GM18498 (cell line): ENCODE results near the gene ZNF735.
"Not testable (repeated sequence)": the region's sequence is repeated elsewhere in the genome, so short reads cannot be mapped to it uniquely, and the experiment has no call there.

ENCODE experiments used
- ATAC-seq: cut with Tn5 transposase; IDR thresholded peaks from one replicate; pipeline ENCODE4 v1.9.1; 2021; ENCODE audit warnings: mild to moderate bottlenecking, moderate library complexity; ENCODE audit not compliant: unreplicated experiment

ZNF735 gene

DNA sequence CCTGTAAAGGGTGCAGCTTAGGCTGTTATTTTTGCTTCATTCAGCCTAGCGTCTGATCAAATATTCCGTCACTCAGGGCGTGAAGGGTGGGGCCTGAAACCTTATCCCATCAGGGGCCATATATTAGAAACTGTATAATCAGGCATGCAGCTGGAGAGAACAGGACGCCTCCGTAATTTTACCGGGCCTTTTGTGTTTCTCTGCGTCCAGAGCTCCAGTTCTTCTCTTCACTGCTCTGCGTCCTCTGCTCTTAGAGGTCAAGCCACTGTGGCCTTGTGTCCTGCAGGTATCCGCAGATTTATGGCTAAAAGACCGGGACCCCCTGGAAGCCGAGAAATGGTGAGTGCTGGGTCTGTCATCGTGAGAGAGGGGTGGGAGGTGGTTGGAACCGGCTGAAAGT, at the start of gene ZNF735:
Gene ZNF735, plus strand, starts transcription at position 301 of the 400 bp plus-strand sequence. Its CDS starts 0 bp downstream, at position 301.
- no peak for ATAC-seq

DNA sequence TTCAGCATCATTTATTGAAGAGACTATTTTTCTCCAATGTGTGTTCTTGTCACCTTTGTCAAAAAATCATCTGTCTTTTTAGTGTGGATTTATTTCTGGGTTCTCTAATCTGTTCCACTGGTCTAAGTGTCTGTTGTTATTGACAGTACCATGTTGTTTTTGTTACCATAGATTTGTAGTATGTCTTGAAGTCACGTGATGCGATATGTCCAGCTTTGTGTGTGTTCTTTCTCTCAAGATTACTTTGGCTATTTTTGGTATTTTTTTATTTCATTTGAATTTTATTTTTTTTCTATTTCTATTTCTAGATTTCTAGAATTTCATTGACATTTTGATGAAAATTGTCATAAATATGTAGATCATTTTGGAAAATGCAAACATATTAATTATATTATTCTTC, 36.0 kb upstream of the ZNF735 start:
- not testable (repeated sequence) for ATAC-seq

DNA sequence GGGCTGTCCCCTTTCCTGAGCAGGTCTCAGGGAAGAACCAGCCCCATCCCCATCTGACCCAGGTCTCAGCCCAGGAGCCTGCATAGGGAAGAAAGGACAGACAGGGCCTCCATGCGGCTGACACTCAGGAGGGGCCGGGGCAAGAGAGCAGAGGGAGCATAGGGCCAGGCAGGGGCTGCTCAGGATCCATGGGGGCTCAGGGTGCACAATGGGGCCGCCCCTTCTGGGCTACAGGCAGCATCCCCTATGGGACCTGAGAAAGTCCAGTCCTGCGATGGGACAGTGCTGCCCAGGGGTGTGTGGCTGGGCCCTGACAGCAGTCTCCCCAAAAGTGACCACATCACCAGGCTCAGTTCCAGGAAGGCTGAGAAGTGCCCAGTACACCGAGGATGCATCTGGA, 32.7 kb upstream of the ZNF735 start:
- no peak for ATAC-seq

- ATAC-seq, result no peak
Measured at GRCh38 chr7:64174941-64175340, 32.1 kb upstream of the ZNF735 start.

DNA sequence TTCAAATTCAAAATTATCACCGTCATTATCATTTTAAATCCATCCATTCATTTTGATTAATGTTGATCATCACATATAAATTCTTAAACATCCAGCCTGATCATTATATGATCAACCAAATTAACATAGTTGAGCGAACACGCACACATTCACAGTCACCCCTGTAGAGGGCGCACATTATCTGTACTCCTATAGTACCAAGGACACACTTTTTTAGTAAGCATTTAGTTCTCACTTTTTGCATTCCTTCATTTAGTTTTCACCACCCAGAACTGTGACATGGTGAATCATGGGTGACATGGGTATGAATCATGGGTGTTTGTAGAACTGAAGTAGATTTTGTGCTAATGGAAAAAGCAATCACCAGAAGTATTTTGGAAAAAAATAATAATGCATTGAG, 26.0 kb upstream of the ZNF735 start:
- ATAC-seq, result no peak

DNA sequence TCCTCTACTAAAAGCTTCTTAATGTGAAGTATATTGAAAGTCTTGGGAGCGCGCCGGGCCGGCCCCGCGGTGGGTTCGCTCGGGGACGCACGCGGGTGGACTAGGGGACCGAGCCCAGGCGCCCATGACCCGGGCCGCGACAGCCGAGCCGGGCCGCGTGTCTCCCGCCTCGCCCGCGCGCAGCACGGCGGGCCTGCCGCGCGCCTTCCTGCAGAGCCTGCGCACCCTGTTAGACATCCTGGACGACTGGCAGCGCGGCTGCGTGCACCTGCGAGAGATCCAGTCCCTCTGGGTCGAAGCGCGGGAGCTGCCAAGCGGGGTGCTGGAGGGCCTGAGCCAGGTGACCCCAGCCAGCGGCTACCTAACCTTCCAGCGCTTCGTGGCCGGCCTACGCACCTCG, 25.4 kb upstream of the ZNF735 start:
- no peak for ATAC-seq

DNA sequence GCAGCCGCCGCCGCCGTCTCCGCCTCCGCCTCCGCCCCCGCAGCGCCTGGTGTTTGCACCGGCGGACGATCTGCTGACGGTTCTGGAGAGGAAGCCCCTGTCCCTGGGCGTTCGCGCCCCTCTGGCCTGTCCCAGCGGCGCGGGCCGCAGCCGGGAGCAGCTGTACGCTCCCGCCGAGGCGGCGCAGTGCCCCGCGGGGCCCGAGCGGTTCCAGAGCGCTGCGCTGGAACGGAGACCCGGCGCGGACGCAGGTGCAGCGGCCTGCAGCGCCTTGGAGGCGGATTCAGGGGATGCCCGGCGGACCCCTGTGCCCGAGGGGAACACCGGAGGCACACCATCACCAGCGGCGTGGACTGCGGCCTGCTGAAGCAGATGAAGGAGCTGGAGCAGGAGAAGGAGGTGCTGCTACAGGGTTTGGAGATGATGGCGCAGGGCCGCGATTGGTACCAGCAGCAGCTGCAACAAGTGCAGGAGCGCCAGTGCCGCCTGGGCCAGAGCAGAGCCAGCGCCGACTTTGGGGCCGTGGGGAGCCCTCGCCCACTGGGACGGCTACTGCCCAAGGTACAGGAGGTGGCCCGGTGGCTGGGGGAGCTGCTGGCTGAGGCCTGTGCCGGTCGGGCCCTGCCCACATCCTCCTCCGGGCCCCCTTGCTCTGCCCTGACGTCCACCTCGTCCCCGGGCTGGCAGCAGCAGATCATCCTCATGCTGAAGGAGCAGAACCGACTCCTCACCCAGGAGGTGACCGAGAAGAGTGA, 24.8 kb upstream of the ZNF735 start:
- ATAC-seq, result no peak

DNA sequence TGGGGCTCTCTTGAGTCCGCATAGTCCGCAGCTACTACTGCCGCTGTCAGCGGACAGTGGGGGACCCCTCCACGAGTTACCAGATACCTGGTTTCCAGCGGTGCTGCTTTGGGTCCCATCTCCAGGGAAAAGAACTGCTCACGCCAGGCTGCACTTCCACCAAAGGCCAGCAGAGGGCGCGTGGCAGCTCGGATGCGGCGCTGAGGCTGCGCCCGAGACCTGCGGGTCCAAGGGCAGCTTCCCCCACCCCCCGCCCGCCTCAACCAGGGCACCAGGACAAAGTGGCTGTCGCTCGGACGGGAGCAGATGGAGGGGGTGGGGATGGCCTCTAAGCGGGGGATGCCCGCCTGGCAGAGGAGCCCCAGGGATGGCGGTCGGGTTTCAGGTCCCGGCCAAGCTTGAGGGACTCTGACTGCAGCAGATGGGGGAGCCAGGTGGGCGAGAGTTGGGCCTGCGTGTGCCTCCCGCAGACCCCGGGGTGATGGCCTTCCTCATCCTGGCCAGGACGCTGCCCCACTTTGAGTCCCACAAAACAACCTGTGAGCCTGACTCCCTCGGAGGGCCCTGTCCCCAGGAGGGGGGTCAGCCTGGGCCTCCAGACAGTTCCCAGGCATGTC, 23.8 kb upstream of the ZNF735 start:
- no peak for ATAC-seq

- no peak for ATAC-seq
Measured at GRCh38 chr7:64183827-64184372, 23.1 kb upstream of the ZNF735 start.

- ATAC-seq, result no peak
Measured at GRCh38 chr7:64184376-64184775, 22.6 kb upstream of the ZNF735 start.

DNA sequence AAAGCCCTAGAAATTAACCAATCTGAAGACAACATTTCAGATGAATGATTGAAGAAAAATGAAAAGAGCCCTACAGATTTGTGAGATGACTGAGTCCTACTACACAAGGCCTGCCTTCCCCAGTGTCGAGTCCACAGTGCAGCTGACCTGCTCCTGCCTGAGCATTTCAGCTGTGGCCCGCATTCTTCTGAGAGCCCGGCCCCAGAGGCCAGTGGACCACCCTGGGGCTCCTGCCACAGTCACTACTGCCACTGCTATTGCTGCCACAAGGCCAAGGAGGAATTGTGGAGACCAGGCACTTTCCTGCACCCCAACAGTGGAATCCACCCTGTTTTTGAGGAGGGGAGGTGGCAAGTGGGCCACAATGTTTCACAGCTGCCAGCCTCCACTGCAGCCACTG, 19.6 kb upstream of the ZNF735 start:
- ATAC-seq, result no peak

GRCh38 chr7:64192148-64192704, 14.8 kb upstream of the ZNF735 start:
- ATAC-seq, result no peak

- ATAC-seq, result no peak
Measured at GRCh38 chr7:64192775-64193174, 14.2 kb upstream of the ZNF735 start.

- not testable (repeated sequence) for ATAC-seq
Measured at GRCh38 chr7:64219710-64220298, 12.8 kb downstream of the ZNF735 start.

DNA sequence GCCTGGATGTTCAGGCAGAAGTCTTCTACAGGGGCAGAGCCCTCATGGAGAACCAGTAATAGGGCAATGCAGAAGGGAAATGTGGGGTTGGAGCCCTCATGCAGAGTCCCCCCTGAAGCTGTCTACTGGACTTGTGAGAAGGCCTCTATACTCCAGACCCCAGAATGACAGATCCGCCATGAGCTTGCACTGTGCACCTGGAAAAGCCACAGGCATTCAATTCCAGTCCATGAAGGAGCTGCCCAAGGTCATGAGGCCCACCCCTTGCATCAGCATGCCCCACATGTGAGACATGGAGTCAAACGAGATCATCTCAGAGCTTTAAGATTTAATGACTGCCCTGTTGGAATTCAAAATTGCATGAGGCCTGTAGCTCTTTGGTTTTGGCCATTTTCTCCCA, 16.4 kb downstream of the ZNF735 start:
- no peak for ATAC-seq

GRCh38 chr7:64228174-64228573, 21.2 kb downstream of the ZNF735 start, which contains the start of gene ZNF679:
Gene ZNF679 (plus strand): TSS chr7:64228474. CDS start chr7:64249118, 20,644 bp downstream.
- not testable (repeated sequence) for ATAC-seq

DNA sequence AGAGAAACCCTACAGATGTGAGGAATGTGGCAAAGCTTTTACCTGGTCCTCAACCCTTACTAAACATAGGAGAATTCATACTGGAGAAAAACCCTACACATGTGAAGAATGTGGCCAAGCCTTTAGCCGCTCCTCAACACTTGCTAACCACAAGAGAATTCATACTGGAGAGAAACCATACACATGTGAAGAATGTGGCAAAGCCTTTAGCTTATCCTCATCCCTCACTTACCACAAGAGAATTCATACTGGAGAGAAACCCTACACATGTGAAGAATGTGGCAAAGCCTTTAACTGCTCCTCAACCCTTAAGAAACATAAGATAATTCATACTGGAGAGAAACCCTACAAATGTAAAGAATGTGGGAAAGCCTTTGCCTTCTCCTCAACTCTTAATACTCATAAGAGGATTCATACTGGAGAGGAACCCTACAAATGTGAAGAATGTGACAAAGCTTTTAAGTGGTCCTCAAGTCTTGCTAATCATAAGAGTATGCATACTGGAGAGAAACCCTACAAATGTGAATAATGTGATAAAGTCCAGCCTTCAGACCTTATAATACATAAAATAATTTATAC, 59.4 kb downstream of the ZNF735 start:
- ATAC-seq, result no peak
